ENCODE measurements around the gene FRG1.
"Not testable (repeated sequence)": the region's sequence is repeated elsewhere in the genome, so short reads cannot be mapped to it uniquely, and the experiment has no call there.

The FRG1 gene

DNA sequence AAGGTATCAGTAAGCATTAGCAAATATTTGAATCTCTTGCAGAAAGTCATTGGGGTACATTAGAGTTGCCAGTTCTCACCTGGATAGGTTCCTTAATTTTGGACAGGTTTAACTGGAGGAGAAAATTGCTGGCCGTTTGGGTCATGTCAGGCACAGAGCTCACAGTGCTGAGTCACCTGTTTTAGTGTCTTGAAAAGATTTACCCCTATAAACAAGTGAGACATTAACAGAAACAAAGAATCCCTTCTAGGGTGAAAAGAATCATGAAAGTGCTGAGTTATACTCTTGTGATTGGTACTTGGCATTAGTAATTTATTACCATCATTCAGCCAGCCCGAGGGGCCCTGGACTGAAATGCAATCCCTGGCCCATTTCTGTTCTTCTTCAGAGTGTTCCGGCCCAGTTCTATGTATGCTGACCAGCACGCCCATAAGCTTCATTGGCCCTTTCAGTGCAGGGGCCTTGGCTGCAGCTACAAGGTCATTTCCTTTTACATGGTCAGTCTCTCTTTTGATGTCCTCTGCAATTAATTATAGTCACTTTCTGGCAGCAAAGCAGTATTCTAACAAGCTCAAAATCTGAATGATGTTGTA lies 45.1 kb downstream of the FRG1 start:
- not testable (repeated sequence) for DNase-seq (ENCODE audit: low read depth in 2 of 2)

DNA sequence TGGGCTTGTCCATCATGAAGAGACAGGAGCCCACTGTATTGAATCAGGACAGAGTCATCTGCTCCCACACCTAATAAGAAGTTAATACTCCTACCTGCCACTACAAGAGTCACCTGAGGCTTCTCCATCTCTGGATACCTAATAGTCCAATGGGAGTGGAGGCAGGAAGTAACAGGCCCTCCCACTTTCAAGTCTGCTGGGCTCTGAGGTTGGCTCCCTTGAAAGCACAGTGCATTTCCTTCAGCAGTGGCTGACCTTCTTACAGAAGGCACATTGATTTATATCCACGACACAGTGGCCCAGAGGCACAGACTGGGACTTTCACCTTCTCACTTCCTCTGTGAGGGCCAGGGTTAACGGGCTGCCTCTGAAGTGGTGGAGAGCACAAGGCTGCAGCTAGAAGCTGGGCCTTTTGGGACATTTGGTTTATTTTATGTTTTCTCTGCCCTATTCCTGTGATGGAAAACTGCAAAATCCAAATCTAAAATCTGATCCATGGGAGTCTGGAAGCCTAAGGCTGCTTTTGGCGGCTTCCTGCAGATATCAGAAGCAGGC lies 48.3 kb downstream of the FRG1 start:
- no peak for DNase-seq (ENCODE audit: low read depth in 2 of 2)

- not testable (repeated sequence) for DNase-seq (ENCODE audit: low read depth in 2 of 2)
These were observed 49.3 kb downstream of the FRG1 start for GRCh38 chr4:189989941-189990340.
